HepG2 (cell line): ENCODE data around the gene GFOD1. TPM values are rescaled to one million over a fixed set of nuclear protein-coding genes. Genes with fewer than 3 reads are reported as not detected.

Source experiments
- ADNP ChIP-seq: sonication (generic); formaldehyde crosslinking; IDR thresholded peaks from 2 replicates; pipeline ENCODE4 v1.4.0; 2020; ENCODE audit warnings: missing genetic modification reagents
- AGO2 ChIP-seq: fragments of 200-400 bp; formaldehyde crosslinking; optimal IDR thresholded peaks from 2 replicates; pipeline ENCODE3; 2017; ENCODE audit warnings: mild to moderate bottlenecking, low read depth, low read length, moderate library complexity
- ATF7 ChIP-seq, 2 experiments: fragments of 450-650 bp in 1 of 2; sonication (generic) in 1 of 2; formaldehyde crosslinking in 1 of 2; IDR thresholded peaks; 2 replicates each; pipeline versions ENCODE4 v1.4.0 to v1.6.1; 2016 to 2020; ENCODE audit warnings: antibody characterized with exemption in 1 of 2, mild to moderate bottlenecking in 1 of 2, missing genetic modification reagents in 1 of 2
- CEBPB ChIP-seq: IDR thresholded peaks from 2 replicates; pipeline ENCODE4 v1.6.1; 2011; ENCODE audit warnings: low read depth, low read length, improper control_type of control experiment, borderline replicate concordance
- CREM ChIP-seq, 2 experiments: sonication (generic) in 1 of 2; formaldehyde crosslinking in 1 of 2; IDR thresholded peaks; 2 replicates each; pipeline versions ENCODE4 v1.4.0 to v1.6.1; 2016 to 2020; ENCODE audit warnings: antibody characterized with exemption in 1 of 2, mild to moderate bottlenecking in 1 of 2, missing genetic modification reagents in 1 of 2
- DR1 ChIP-seq: sonication (generic); formaldehyde crosslinking; IDR thresholded peaks from 2 replicates; pipeline ENCODE4 v1.8.0; 2021; ENCODE audit warnings: mild to moderate bottlenecking, missing genetic modification reagents, inconsistent platforms
- FIP1L1 ChIP-seq: fragments of 200-400 bp; formaldehyde crosslinking; IDR thresholded peaks from 2 replicates; pipeline ENCODE4 v1.6.1; 2018; ENCODE audit warnings: low read depth, mild to moderate bottlenecking, low read length, moderate library complexity, borderline replicate concordance; ENCODE audit not compliant: insufficient read depth
- MIER2 ChIP-seq: IDR thresholded peaks from 2 replicates; pipeline ENCODE4 v1.6.1; 2016; ENCODE audit warnings: missing biosample characterization, missing genetic modification reagents
- RAD21 ChIP-seq: fragments of 450-650 bp; formaldehyde crosslinking; IDR thresholded peaks from 2 replicates; pipeline ENCODE4 v1.5.0; 2020; ENCODE audit warnings: mild to moderate bottlenecking
- SIN3A ChIP-seq: IDR thresholded peaks from 2 replicates; pipeline ENCODE4 v1.6.1; 2011; ENCODE audit warnings: low read depth, mild to moderate bottlenecking, control low read depth, low read length, borderline replicate concordance
- SMAD1 ChIP-seq: sonication (generic); formaldehyde crosslinking; IDR thresholded peaks from 2 replicates; pipeline ENCODE4 v1.4.0; 2020; ENCODE audit warnings: missing genetic modification reagents, low read depth, mild to moderate bottlenecking, borderline replicate concordance
- SRSF1 ChIP-seq: fragments of 200-400 bp; formaldehyde crosslinking; optimal IDR thresholded peaks from 2 replicates; pipeline ENCODE3; 2017; ENCODE audit warnings: mild to moderate bottlenecking, low read depth, low read length, moderate library complexity
- SRY ChIP-seq: sonication (generic); formaldehyde crosslinking; IDR thresholded peaks from 2 replicates; pipeline ENCODE4 v1.8.0; 2022; ENCODE audit warnings: mild to moderate bottlenecking, missing genetic modification reagents
- TBL1XR1 ChIP-seq: fragments of 150-350 bp; IDR thresholded peaks from 2 replicates; pipeline ENCODE4 v1.6.1; 2014; ENCODE audit warnings: borderline replicate concordance, low read length; ENCODE audit not compliant: partially characterized antibody
- TP53 ChIP-seq: sonication (generic); formaldehyde crosslinking; conservative IDR thresholded peaks from 2 replicates; pipeline ENCODE4 v1.4.0; 2020; ENCODE audit warnings: missing genetic modification reagents
- ZNF12 ChIP-seq: sonication (generic); formaldehyde crosslinking; IDR thresholded peaks from 2 replicates; pipeline ENCODE4 v1.5.0; 2020; ENCODE audit warnings: missing genetic modification reagents
- ZNF235 ChIP-seq: sonication (generic); formaldehyde crosslinking; IDR thresholded peaks from 2 replicates; pipeline ENCODE4 v1.8.1; 2023; ENCODE audit warnings: mild to moderate bottlenecking, missing genetic modification reagents, borderline replicate concordance
- ZNF3 ChIP-seq: IDR thresholded peaks from 2 replicates; pipeline ENCODE4 v1.7.0; 2017; ENCODE audit warnings: inconsistent platforms
- ZNF33B ChIP-seq: sonication (generic); formaldehyde crosslinking; IDR thresholded peaks from 2 replicates; pipeline ENCODE4 v1.5.1; 2020; ENCODE audit warnings: mild to moderate bottlenecking, missing genetic modification reagents
- ZNF782 ChIP-seq: sonication (generic); formaldehyde crosslinking; IDR thresholded peaks from 2 replicates; pipeline ENCODE4 v1.4.0; 2020; ENCODE audit warnings: missing genetic modification reagents, mild to moderate bottlenecking, borderline replicate concordance
- ZNF891 ChIP-seq: sonication (generic); formaldehyde crosslinking; IDR thresholded peaks from 2 replicates; pipeline ENCODE4 v1.5.0; 2020; ENCODE audit warnings: mild to moderate bottlenecking, missing genetic modification reagents
- ZSCAN25 ChIP-seq: sonication (generic); formaldehyde crosslinking; IDR thresholded peaks from 2 replicates; pipeline ENCODE4 v1.8.0; 2022; ENCODE audit warnings: mild to moderate bottlenecking, missing genetic modification reagents
- ZSCAN29 ChIP-seq: sonication (generic); formaldehyde crosslinking; conservative IDR thresholded peaks from 2 replicates; pipeline ENCODE4 v1.4.0; 2020; ENCODE audit warnings: mild to moderate bottlenecking, missing genetic modification reagents
- polyA plus RNA-seq, 8 experiments: library from polyadenylated mRNA; depleted of rRNA in 3 of 8; stranded (reverse) in 7 of 8; unstranded in 1 of 8; fragments of >200 nt; fragmentation: Illumina TruSeq in 4 of 8; extraction: Trizol in 4 of 8; gene quantifications; 2 replicates each; pipeline versions ENCODE4 v1.2.1 to v1.2.3, GENCODE V29; 2011 to 2016; ENCODE audit warnings: low read depth in 4 of 8, missing spikeins in 1 of 8, mixed read lengths in 1 of 8; ENCODE audit not compliant: insufficient read depth in 1 of 8
- total RNA-seq, 5 experiments: library from RNA; depleted of rRNA; stranded (reverse); fragments of >200 nt; fragmentation: Illumina TruSeq; extraction: Trizol; gene quantifications; 2 replicates each; pipeline ENCODE4 v1.2.3, GENCODE V29; 2016; ENCODE audit warnings: low read depth in 1 of 5
- TF ChIP-seq, protein P1 (sequence below): IDR thresholded peaks from 2 replicates; pipeline ENCODE4 v1.6.1; 2016; ENCODE audit warnings: mild to moderate bottlenecking, missing biosample characterization, missing genetic modification reagents
- TF ChIP-seq, protein P2 (sequence below): sonication (generic); formaldehyde crosslinking; IDR thresholded peaks from 2 replicates; pipeline ENCODE4 v1.8.0; 2022; ENCODE audit warnings: mild to moderate bottlenecking, missing genetic modification reagents, moderate library complexity
- TF ChIP-seq, protein P3 (sequence below): sonication (generic); formaldehyde crosslinking; IDR thresholded peaks from 2 replicates; pipeline ENCODE4 v1.4.0; 2020; ENCODE audit warnings: low read depth, mild to moderate bottlenecking, missing genetic modification reagents
- TF ChIP-seq, protein P4 (sequence below): IDR thresholded peaks from 2 replicates; pipeline ENCODE4 v1.6.1; 2016; ENCODE audit warnings: mild to moderate bottlenecking

The GFOD1 gene
- total and polyA plus RNA-seq, 2 of the 13 experiments (the other 11 are each of a cell fraction or from before 2014, with no cell fraction given) = 1.9 to 6.4 TPM

DNA sequence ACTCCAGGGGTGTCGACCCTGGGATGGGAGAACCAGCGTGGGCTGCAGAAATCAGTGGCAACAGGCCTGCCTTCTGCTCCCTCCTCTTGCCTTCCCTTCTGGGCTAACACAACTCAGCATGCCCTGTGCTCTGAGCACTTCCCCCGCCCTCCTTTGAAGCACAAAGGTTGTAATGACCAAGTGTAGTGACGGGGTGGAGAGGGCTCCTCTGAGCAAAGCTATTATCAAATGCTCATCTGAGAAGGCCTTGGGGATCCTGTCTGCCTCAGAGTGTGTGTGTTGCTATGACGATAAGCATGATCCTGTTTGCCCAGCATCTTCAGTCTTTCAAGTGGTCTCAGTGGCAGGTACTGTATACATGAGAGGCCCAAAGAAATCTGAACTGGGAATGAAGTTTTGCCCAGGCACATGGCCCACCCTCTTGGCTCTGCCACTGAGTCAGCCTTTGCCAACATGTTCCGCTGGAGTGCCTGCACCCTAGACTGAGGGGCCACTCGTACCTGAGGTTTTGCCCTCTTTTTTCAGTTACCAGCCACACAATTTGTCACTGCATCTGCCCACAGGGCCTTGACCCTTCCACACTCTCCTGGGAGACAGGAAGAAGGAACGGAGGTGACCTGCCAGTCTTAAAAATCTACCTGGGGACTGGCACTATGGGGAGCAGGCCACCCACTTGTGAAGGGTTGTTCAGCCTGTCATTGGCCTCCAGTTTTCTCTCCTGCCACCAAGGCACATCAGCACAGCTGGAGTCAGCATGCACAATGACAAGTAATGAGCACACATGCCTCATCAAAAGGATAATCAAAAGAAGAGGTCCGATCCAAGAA, 74.5 kb downstream of the GFOD1 start (continued):
- TF ChIP-seq, protein P1, sequence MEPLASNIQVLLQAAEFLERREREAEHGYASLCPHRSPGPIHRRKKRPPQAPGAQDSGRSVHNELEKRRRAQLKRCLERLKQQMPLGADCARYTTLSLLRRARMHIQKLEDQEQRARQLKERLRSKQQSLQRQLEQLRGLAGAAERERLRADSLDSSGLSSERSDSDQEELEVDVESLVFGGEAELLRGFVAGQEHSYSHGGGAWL = no peak
- no peak for TF ChIP-seq ATF7 (IDR thresholded peaks at IDR 0.05)
- TF ChIP-seq ATF7 (CRISPR knock-in tag; IDR thresholded peaks at IDR 0.05) = no peak
- TF ChIP-seq FIP1L1 = no peak
- no peak for TF ChIP-seq TBL1XR1
- TF ChIP-seq SRSF1 = no peak
- no peak for TF ChIP-seq TP53 (CRISPR knock-in tag)
- TF ChIP-seq RAD21 (CRISPR knock-in tag) = no peak
- TF ChIP-seq ZSCAN29 = no peak
- TF ChIP-seq ZNF235 (CRISPR knock-in tag) = peak; percentile 66; the same call in 1 of the 2 replicates
- TF ChIP-seq, protein P2, sequence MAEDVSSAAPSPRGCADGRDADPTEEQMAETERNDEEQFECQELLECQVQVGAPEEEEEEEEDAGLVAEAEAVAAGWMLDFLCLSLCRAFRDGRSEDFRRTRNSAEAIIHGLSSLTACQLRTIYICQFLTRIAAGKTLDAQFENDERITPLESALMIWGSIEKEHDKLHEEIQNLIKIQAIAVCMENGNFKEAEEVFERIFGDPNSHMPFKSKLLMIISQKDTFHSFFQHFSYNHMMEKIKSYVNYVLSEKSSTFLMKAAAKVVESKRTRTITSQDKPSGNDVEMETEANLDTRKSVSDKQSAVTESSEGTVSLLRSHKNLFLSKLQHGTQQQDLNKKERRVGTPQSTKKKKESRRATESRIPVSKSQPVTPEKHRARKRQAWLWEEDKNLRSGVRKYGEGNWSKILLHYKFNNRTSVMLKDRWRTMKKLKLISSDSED = no peak
- no peak for TF ChIP-seq ZNF33B (CRISPR knock-in tag)
- TF ChIP-seq DR1 = no peak
- TF ChIP-seq, protein P3, sequence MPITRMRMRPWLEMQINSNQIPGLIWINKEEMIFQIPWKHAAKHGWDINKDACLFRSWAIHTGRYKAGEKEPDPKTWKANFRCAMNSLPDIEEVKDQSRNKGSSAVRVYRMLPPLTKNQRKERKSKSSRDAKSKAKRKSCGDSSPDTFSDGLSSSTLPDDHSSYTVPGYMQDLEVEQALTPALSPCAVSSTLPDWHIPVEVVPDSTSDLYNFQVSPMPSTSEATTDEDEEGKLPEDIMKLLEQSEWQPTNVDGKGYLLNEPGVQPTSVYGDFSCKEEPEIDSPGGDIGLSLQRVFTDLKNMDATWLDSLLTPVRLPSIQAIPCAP (CRISPR knock-in tag) = no peak
- TF ChIP-seq CEBPB = no peak
- no peak for TF ChIP-seq ZNF782
- no peak for TF ChIP-seq SIN3A
- TF ChIP-seq SMAD1 (CRISPR knock-in tag) = 0 out of 2 replicates have a peak, but pooled peaks have one; percentile 71
- TF ChIP-seq SRY (CRISPR knock-in tag) = no peak; the same call in 1 of the 2 replicates
- TF ChIP-seq ZNF3 = 0 out of 2 replicates have a peak, but pooled peaks have one; percentile 15
- no peak for TF ChIP-seq AGO2
- TF ChIP-seq ZNF891 (CRISPR knock-in tag) = no peak
- TF ChIP-seq ZSCAN25 = peak; percentile 37; the same call in 1 of the 2 replicates
- TF ChIP-seq ADNP (CRISPR knock-in tag) = no peak
- TF ChIP-seq MIER2 (CRISPR knock-in tag) = no peak
- TF ChIP-seq CREM (IDR thresholded peaks at IDR 0.05) = no peak
- no peak for TF ChIP-seq CREM (CRISPR knock-in tag; IDR thresholded peaks at IDR 0.05)
- peak; percentile 5; the same call in 1 of the 2 replicates for TF ChIP-seq ZNF12 (CRISPR knock-in tag)
- TF ChIP-seq, protein P4, sequence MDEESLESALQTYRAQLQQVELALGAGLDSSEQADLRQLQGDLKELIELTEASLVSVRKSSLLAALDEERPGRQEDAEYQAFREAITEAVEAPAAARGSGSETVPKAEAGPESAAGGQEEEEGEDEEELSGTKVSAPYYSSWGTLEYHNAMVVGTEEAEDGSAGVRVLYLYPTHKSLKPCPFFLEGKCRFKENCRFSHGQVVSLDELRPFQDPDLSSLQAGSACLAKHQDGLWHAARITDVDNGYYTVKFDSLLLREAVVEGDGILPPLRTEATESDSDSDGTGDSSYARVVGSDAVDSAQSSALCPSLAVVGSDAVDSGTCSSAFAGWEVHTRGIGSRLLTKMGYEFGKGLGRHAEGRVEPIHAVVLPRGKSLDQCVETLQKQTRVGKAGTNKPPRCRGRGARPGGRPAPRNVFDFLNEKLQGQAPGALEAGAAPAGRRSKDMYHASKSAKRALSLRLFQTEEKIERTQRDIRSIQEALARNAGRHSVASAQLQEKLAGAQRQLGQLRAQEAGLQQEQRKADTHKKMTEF = no peak
